GM23248 (cell line): ENCODE measurements around the gene MIOX. TPM values are rescaled to one million over a fixed set of nuclear protein-coding genes. Genes with fewer than 3 reads are reported as not detected.

Experiments
- DNase-seq: peaks from one replicate; pipeline ENCODE4 v3.0.0-alpha.2; 2015
- H2AFZ ChIP-seq: fragments of 200-600 bp; sonication (generic); 2 replicates; pipeline ENCODE4 v1.6.1; 2016; ENCODE audit warnings: antibody characterized with exemption
- H3F3A ChIP-seq: fragments of 200-600 bp; sonication (generic); 2 replicates; pipeline ENCODE4 v1.6.1; 2016; ENCODE audit warnings: mild to moderate bottlenecking, antibody characterized with exemption, mixed run types; ENCODE audit not compliant: insufficient read depth
- H3K27ac ChIP-seq: fragments of 200-600 bp; sonication (generic); 2 replicates; pipeline ENCODE4 v1.5.1; 2016; ENCODE audit warnings: mild to moderate bottlenecking
- H3K27me3 ChIP-seq: fragments of 200-600 bp; sonication (generic); replicated peaks from 2 replicates; pipeline ENCODE4 v1.6.1; 2016; ENCODE audit warnings: mild to moderate bottlenecking; ENCODE audit not compliant: insufficient read depth
- H3K36me3 ChIP-seq: fragments of 200-600 bp; sonication (generic); 2 replicates; pipeline ENCODE4 v1.6.1; 2016; ENCODE audit warnings: low read depth, mild to moderate bottlenecking
- H3K4me1 ChIP-seq: fragments of 200-600 bp; sonication (generic); 2 replicates; pipeline ENCODE4 v1.6.1; 2016; ENCODE audit warnings: mild to moderate bottlenecking; ENCODE audit not compliant: insufficient read depth
- H3K4me2 ChIP-seq: fragments of 200-600 bp; sonication (generic); one replicate; pipeline ENCODE4 v1.6.1; 2016; ENCODE audit warnings: mild to moderate bottlenecking; ENCODE audit not compliant: unreplicated experiment
- H3K4me3 ChIP-seq: fragments of 200-600 bp; sonication (generic); 2 replicates; pipeline ENCODE4 v1.5.1; 2016; ENCODE audit warnings: mild to moderate bottlenecking
- H3K79me2 ChIP-seq: fragments of 200-600 bp; sonication (generic); 2 replicates; pipeline ENCODE4 v1.6.1; 2016; ENCODE audit warnings: mild to moderate bottlenecking; ENCODE audit not compliant: insufficient read depth
- H3K9ac ChIP-seq: fragments of 200-600 bp; sonication (generic); 2 replicates; pipeline ENCODE4 v1.6.1; 2016; ENCODE audit warnings: mild to moderate bottlenecking
- H3K9me2 ChIP-seq: fragments of 200-600 bp; sonication (generic); 2 replicates; pipeline ENCODE4 v1.6.1; 2016; ENCODE audit warnings: mixed run types, mild to moderate bottlenecking, moderate library complexity; ENCODE audit not compliant: insufficient read depth
- H3K9me3 ChIP-seq: fragments of 200-600 bp; sonication (generic); one replicate; pipeline ENCODE4 v1.6.1; 2017; ENCODE audit warnings: low read depth
- H4K20me1 ChIP-seq: fragments of 200-600 bp; sonication (generic); 2 replicates; pipeline ENCODE4 v1.6.0; 2016; ENCODE audit not compliant: insufficient read depth
- EZH2 ChIP-seq: fragments of 200-600 bp; sonication (generic); IDR thresholded peaks from 2 replicates; pipeline ENCODE4 v1.6.1; 2018; ENCODE audit warnings: antibody characterized with exemption, mild to moderate bottlenecking; ENCODE audit not compliant: insufficient read depth, poor library complexity, severe bottlenecking
- EZH2phosphoT487 ChIP-seq: fragments of 200-600 bp; sonication (generic); IDR thresholded peaks from 2 replicates; pipeline ENCODE4 v1.6.1; 2018; ENCODE audit warnings: antibody characterized with exemption, moderate library complexity, mild to moderate bottlenecking, low read depth; ENCODE audit not compliant: insufficient read depth
- WGBS, 2 experiments: methylation state at CpG; one replicate each; pipeline ENCODE4 v1.1.6; 2015 to 2017; ENCODE audit warnings: low lambda C conversion rate in 2 of 2, low coverage in 1 of 2; ENCODE audit errors: missing lambda C conversion rate in 2 of 2; 5-methylcytosine and 5-hydroxymethylcytosine counted together
- in situ Hi-C: fragments of 300-500 bp; cut with MboI; formaldehyde crosslinking; loops from 2 replicates; pipeline ENCODE4 v1.15.0; 2020
- polyA plus RNA-seq: library from polyadenylated mRNA; unstranded; fragments of >200 nt; fragmentation: Nextera tagmentation; extraction: Ambion mirVana; gene quantifications from 2 replicates; pipeline ENCODE4 v1.2.1, GENCODE V29; 2016
- total RNA-seq: library from RNA; depleted of rRNA; stranded (reverse); fragments of >200 nt; shearing (Covaris generic); gene quantifications from 2 replicates; pipeline ENCODE4 v1.2.3, GENCODE V29; 2014

The MIOX gene
- total and polyA plus RNA-seq, 2 experiments from 2014 or later: 0.16 TPM; not detected in 1

- Histone ChIP-seq H3K36me3 (0 out of 2 replicates have a peak, but pooled peaks cover 6% of the 10 kb centered on the region), H3K9me3 (no peaks in the 10 kb centered on the region), H4K20me1 (no peaks in the 10 kb centered on the region), H3K27ac (no peak overlapping the region), H3F3A (peaks cover 10% of the 10 kb centered on the region; the same call in 1 of the 2 replicates), H3K79me2 (peaks cover 34% of the 10 kb centered on the region), H3K4me3 (no peak overlapping the region), H3K9ac (no peak overlapping the region), H3K27me3 (no peaks in the 10 kb centered on the region), H3K4me2 (no peak overlapping the region), H3K4me1 (no peaks in the 10 kb centered on the region), H2AFZ (no peak overlapping the region), H3K9me2 (no peaks in the 10 kb centered on the region)
- in situ Hi-C loops: no loop called here
- WGBS, 2 experiments: 95 to 97% methylated on average over 16 of the region's 16 CpGs
- no peak for DNase-seq
- TF ChIP-seq EZH2phosphoT487: no peak
- TF ChIP-seq EZH2: no peak
Observed at GRCh38 chr22:50523458-50523805, 36.8 kb downstream of the MIOX start.

GRCh38 chr22:50523806-50524675 is 37.4 kb downstream of the MIOX start:
- Histone ChIP-seq H3K9ac (peak overlapping the region; percentile 85), H3K27ac (peak overlapping the region; percentile 84), H3F3A (peaks cover 16% of the 10 kb centered on the region; the same call in 1 of the 2 replicates), H3K79me2 (peaks cover 34% of the 10 kb centered on the region), H3K4me2 (peak overlapping the region; percentile 91), H3K9me2 (no peaks in the 10 kb centered on the region), H3K9me3 (no peaks in the 10 kb centered on the region), H3K4me3 (peak overlapping the region; percentile 77), H4K20me1 (no peaks in the 10 kb centered on the region), H3K36me3 (0 out of 2 replicates have a peak, but pooled peaks cover 6% of the 10 kb centered on the region), H3K27me3 (no peaks in the 10 kb centered on the region), H2AFZ (no peak overlapping the region), H3K4me1 (no peaks in the 10 kb centered on the region)
- 68 to 72% methylated on average over 24 to 25 of the region's 25 CpGs for WGBS, 2 experiments
- DNase-seq: no peak
- TF ChIP-seq EZH2 (no peak), EZH2phosphoT487 (no peak)
- in situ Hi-C loops: no loop called here

GRCh38 chr22:50524676-50525103 is 38.0 kb downstream of the MIOX start:
- H3K4me2 ChIP-seq: peak overlapping the region; percentile 91
- H3K4me3 ChIP-seq: peak overlapping the region; percentile 77
- peaks cover 16% of the 10 kb centered on the region; the same call in 1 of the 2 replicates for H3F3A ChIP-seq
- no peaks in the 10 kb centered on the region for H4K20me1 ChIP-seq
- peaks cover 34% of the 10 kb centered on the region for H3K79me2 ChIP-seq
- H2AFZ ChIP-seq: peak overlapping the region; percentile 24
- 7 to 15% methylated on average over 17 to 19 of the region's 19 CpGs for WGBS, 2 experiments
- H3K9ac ChIP-seq: peak overlapping the region; percentile 85
- TF ChIP-seq EZH2 (no peak), EZH2phosphoT487 (no peak)
- in situ Hi-C loops: no loop called here
- H3K36me3 ChIP-seq: 0 out of 2 replicates have a peak, but pooled peaks cover 6% of the 10 kb centered on the region
- no peaks in the 10 kb centered on the region for H3K9me2 ChIP-seq
- no peaks in the 10 kb centered on the region for H3K27me3 ChIP-seq
- DNase-seq: peak; percentile 65
- H3K9me3 ChIP-seq: no peaks in the 10 kb centered on the region
- no peaks in the 10 kb centered on the region for H3K4me1 ChIP-seq
- H3K27ac ChIP-seq: peak overlapping the region; percentile 84

GRCh38 chr22:50525104-50525857 is 38.6 kb downstream of the MIOX start, which contains the start of gene SCO2:
SCO2 (minus strand) TSS chr22:50525598; CDS start chr22:50524411, 1,187 bp downstream.
- Histone ChIP-seq H3K36me3 (0 out of 2 replicates have a peak, but pooled peaks cover 6% of the 10 kb centered on the region), H3K27me3 (no peaks in the 10 kb centered on the region), H3K79me2 (peaks cover 34% of the 10 kb centered on the region), H3K27ac (peak within 1 kb of the TSS; percentile 84), H3K4me3 (peak within 1 kb of the TSS; percentile 77), H4K20me1 (no peaks in the 10 kb centered on the region), H3F3A (peaks cover 16% of the 10 kb centered on the region; the same call in 1 of the 2 replicates), H3K9me3 (no peaks in the 10 kb centered on the region), H2AFZ (peak within 1 kb of the TSS; percentile 47), H3K9me2 (no peaks in the 10 kb centered on the region), H3K4me2 (peak within 1 kb of the TSS; percentile 91), H3K9ac (peak within 1 kb of the TSS; percentile 85), H3K4me1 (no peaks in the 10 kb centered on the region)
- 1 to 2% methylated on average over 69 to 75 of the region's 84 CpGs for WGBS, 2 experiments
- DNase-seq: peak; percentile 99
- in situ Hi-C loops: no loop called here
- TF ChIP-seq EZH2phosphoT487 (no peak), EZH2 (no peak)
